HG03135 (cell line): ENCODE data around the gene LLGL2.
"Not testable (repeated sequence)": the region's sequence is repeated elsewhere in the genome, so short reads cannot be mapped to it uniquely, and the experiment has no call there.

Experiments
- ATAC-seq: cut with Tn5 transposase; IDR thresholded peaks from one replicate; pipeline ENCODE4 v1.9.1; 2021; ENCODE audit warnings: mild to moderate bottlenecking, moderate library complexity; ENCODE audit not compliant: unreplicated experiment

Gene LLGL2, protein sequence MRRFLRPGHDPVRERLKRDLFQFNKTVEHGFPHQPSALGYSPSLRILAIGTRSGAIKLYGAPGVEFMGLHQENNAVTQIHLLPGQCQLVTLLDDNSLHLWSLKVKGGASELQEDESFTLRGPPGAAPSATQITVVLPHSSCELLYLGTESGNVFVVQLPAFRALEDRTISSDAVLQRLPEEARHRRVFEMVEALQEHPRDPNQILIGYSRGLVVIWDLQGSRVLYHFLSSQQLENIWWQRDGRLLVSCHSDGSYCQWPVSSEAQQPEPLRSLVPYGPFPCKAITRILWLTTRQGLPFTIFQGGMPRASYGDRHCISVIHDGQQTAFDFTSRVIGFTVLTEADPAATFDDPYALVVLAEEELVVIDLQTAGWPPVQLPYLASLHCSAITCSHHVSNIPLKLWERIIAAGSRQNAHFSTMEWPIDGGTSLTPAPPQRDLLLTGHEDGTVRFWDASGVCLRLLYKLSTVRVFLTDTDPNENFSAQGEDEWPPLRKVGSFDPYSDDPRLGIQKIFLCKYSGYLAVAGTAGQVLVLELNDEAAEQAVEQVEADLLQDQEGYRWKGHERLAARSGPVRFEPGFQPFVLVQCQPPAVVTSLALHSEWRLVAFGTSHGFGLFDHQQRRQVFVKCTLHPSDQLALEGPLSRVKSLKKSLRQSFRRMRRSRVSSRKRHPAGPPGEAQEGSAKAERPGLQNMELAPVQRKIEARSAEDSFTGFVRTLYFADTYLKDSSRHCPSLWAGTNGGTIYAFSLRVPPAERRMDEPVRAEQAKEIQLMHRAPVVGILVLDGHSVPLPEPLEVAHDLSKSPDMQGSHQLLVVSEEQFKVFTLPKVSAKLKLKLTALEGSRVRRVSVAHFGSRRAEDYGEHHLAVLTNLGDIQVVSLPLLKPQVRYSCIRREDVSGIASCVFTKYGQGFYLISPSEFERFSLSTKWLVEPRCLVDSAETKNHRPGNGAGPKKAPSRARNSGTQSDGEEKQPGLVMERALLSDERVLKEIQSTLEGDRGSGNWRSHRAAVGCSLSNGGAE

DNA sequence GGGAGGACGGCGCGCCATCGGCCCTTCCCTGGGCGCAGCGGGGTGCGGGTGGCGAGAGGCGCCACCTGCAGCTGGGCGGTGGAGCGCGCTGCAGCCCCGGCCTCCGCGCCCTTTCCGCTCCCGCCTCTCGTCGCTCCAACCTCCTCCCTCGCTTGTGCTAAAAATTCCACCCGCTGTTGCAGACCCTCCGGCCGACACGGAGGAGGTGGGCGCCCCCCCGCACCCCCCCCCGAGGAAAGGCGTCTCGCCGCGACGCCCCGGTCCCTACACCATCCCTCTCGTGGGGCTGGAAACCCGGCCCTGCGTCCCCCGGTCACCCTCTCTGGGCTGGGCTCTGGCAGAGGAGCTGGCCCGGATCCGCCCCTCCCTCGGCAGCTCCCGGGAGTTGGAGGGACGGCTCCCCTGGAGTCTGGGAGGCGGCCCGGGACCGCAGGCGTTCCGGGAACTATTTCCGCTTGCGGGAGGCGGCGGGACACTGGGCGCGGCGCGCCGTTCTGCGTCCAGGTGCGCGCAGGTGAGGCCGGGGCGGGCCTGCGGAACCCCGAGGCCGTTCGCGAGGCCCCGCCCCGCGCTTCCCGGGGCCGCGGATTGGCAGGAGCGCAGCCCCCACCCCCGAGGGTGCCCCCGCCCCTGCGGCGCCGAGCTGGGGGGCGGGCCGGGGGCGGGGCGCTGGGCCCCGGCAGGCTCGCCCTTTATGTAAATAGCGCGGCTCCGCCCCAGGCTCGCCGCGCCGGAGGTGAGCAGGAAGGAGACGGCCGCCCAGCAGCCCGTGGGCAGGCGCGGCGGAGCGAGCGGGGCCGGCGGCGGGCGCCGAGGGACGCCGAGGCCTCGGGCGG is at the start of gene LLGL2:
LLGL2 (plus strand) TSS at position 728 of the 836 bp plus-strand sequence. CDS start 17,730 bp downstream, outside the sequence.
- peak; percentile 80 for ATAC-seq

DNA sequence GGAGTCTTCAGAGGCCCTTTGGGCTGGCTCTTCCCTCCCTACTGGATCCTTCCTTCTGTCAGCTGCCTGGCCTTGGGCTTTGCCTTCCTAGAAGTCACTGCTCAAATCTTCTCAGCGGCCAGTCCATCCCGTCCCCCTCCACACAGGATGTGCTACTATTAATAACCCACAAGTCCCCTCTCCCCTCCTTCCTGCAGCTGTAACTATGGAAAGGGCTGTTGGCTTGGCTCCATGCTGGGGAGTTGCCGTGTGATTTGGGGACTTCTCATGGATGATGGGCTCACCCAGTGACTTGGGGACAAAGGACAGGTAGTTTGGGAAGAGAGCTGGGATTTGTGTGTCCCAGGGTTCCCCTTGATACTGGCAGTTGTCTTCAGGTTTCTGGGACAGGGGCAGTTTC is 49.6 kb upstream of the LLGL2 start:
- ATAC-seq = no peak

- no peak for ATAC-seq
These were observed 49.2 kb upstream of the LLGL2 start for GRCh38 chr17:75476271-75476671.

GRCh38 chr17:75476752-75477489 is 48.6 kb upstream of the LLGL2 start:
- no peak for ATAC-seq

DNA sequence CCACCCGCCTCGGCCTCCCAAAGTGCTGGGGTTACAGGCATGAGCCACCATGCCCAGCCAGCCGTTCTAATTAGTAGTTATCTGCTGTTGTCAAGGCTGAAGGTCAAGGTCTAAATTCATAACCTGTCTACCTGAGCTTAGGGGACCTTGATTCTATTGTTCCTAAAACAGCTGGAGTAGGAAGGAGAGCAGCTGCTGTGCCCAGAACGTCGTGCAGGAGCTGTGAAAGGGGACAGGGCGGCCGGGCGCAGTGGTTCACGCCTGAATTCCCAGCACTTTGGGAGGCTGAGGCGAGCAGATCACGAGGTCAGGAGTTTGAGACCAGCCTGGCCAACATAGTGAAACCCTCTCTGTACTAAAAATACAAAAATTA is 48.0 kb upstream of the LLGL2 start:
- ATAC-seq = not testable (repeated sequence)

- no peak for ATAC-seq
These were observed 47.0 kb upstream of the LLGL2 start for GRCh38 chr17:75478508-75478907.

DNA sequence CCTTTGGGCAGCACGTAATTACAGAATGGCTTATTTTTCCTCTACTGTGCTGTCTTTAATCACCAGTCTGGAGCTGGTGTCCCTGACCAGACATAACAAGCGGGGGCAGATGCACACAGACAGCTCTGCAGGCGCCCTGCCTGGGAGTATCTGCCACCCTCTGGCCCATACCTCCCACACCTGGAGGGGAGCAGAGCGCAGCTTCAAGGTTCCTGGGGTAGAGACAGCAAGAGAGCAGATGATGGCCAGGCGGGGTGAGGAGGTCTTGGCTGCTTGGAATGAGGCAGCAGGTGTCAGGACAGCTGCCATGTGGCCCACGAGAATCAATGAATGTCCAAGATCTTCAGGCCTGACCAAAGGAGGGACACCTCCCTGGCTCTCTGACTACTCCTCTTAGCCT is 45.2 kb upstream of the LLGL2 start:
- ATAC-seq = no peak

- no peak for ATAC-seq
These were observed 44.1 kb upstream of the LLGL2 start for GRCh38 chr17:75481194-75482068.

DNA sequence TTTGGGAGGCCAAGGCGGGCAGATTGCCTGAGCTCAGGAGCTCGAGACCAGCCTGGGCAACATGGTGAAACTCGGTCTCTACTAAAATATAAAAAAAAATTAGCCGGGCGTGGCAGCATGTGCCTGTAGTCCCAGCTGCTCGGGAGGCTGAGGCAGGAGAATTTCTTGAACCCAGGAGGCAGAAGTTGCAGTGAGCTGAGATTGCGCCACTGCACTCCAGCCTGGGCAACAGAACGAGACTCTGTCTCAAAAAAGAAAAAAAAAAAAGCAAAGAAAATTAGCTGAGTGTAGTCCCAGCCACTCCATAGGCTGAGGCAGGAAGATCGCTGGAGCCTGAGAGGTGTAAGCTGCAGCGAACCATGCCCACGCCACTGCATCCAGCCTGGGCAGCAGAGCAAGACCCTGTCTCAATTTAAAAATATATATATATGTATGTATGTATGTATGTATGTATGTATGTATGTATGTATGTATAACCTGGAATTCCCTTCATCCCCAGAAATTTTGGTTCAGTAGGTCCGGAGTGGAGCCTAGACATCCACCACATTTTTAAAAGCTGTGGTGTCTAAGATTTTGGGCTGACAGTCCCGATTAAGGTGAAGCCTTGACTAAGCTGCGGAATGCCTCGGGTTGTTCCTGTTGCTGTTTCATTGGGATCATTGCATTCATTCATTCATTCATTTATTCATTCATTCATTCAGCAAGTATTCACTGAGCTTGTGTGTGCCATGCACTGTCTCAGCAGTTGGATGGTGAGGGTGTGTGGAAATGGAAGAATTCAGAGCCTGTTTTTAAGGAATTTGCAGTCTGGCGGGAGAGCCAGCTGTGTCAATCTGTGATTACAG is 43.2 kb upstream of the LLGL2 start:
- no peak for ATAC-seq

DNA sequence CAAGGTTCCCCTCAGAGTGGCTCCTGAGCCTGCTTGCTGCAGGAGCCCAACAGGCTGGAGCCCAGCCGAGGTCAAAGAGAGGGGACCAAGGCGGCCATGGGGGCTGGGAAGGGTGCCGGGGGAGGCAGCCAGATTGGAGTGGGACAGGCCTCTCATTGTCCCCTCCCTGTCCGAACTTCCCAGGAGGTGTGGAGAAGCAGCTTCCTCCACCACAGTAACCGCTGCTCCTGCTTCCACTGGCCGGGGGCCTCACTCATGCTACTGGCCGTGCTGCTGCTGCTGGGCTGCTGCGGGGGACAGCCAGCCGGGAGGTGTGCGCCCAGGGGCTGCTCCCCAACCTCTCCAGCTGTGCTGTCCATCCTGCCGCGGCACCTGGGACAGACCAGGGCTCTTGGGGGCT is 39.8 kb upstream of the LLGL2 start:
- ATAC-seq = no peak

DNA sequence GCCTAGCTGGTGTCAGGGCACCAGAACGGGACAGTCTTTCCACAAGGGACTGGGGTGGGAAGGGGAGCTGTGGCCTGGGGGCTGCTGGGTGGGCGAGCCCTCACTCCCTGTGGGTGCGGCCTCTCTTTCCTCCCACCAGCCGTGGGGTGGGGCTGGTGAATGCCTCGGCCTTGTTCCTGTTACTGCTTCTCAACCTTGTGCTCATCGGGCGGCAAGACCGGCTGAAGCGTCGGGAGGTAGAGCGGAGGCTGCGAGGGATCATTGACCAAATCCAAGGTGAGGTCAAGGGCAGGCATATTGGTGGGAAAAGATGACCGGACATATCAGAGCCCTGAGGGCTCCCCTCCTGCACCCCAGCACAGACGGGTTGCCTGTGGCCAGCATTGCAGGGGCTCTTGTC is 39.3 kb upstream of the LLGL2 start:
- no peak for ATAC-seq

- no peak for ATAC-seq
These were observed 38.5 kb upstream of the LLGL2 start for GRCh38 chr17:75486951-75487350.

DNA sequence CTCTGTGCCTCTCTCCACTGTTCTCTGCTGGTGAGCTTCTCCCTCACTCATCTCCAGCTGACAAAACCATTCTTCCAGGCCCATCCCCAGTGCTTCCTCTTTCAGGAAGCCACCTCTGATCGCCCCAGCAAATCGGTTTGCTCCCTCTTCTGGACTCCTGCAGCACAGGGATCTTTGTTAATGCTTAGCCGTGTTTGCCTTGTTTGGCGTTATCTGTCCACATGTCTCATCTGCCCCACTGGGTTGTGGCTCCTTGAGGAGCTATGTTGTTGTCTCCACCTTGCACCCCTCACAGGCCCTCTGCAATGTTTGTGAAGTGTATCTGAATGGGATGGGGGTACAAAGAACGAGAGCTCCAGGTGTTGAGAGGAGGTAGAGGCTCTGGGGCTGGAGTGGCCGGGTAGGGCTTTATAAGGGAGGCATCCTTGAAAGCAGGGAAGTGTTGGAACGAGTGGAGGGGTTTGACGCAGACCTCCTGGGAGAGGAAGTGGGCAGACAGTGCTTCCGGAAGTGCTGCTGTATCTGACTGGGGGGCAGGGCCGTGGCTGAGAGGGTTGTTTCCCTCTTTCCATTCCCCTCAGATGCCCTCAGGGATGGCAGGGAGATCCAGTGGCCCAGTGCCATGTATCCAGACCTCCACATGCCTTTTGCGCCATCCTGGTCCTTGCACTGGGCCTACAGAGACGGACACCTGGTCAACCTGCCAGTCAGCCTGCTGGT is 38.0 kb upstream of the LLGL2 start:
- ATAC-seq = no peak

DNA sequence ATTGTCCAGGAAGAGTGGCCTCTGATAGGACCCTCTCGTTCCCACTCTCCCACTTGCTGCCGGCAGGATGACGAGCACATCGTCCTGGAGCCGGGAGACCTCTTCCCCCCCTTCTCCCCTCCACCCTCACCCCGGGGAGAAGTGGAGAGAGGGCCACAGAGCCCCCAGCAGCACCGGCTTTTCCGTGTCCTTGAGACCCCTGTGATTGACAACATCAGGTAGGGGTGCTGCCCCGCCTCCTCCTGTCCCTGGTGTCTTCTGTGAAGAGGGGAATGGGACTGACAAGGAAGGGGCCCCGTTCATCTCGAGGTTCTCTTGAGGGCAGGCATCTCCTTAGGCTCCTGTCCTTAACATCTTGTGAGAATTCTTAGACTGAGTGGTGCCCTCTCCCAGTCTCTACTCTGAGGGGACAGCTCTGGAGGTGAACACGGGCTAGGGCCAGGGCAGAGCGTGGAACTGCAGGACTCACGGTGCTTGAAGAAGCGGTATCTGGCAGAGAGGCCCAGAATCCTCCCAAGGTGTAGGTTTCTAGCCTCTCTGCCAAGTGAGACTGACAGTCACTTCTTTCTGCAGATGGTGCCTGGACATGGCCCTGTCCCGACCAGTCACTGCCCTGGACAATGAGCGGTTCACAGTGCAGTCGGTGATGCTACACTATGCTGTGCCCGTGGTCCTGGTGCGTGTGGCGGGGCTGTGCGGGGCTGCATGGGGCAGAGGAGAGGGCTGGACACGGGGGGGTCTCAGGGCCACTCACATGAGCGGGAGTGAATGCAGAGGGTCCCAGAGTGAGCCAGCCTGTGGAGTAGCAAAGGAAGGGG is 36.6 kb upstream of the LLGL2 start:
- no peak for ATAC-seq

- ATAC-seq = no peak
These were observed 36.0 kb upstream of the LLGL2 start for GRCh38 chr17:75489511-75489955.

DNA sequence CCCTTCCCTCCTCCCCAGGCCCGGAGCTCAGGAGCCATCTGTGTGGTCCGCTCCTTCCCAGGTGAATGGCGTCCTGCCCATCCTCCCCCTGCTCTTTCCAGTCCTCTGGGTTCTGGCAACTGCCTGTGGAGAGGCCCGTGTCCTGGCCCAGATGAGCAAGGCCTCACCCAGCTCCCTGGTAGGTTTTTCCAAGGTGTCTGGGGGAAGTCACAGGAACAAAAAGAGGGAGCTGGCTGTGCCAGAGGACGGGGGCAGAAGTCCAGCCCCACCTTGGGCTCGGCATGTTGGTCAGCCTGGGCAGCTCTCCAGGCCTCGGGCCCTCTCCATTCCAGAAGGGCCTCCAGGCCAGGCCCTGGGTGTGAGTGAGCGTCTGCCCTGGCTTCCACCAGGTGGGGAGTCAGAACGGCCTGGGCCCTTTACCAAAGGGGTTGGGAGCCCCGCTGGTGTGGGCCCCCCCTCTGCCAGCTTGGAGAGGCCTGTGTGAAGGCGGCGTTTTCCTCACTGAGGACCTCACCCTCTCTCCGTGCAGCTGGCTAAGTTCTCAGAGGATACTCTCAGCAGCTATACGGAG is 35.2 kb upstream of the LLGL2 start:
- no peak for ATAC-seq
